Chondrocyte (in vitro differentiated cells): ENCODE results near the gene PHACTR1. TPM values are rescaled to one million over a fixed set of nuclear protein-coding genes. Genes with fewer than 3 reads are reported as not detected.

ENCODE experiments used
- DNase-seq: peaks from one replicate; pipeline ENCODE4 v3.0.0; 2021; ENCODE audit warnings: mixed read lengths, low spot score
- H3K27ac Mint-ChIP-seq: one replicate; pipeline ENCODE4 v1.8.0; 2021; ENCODE audit warnings: mild to moderate bottlenecking, moderate library complexity, mixed read lengths; ENCODE audit not compliant: unreplicated experiment
- H3K27me3 Mint-ChIP-seq: 2 replicates; pipeline ENCODE4 v1.8.0; 2021; ENCODE audit warnings: low read depth, mixed read lengths
- H3K36me3 Mint-ChIP-seq: 2 replicates; pipeline ENCODE4 v1.8.0; 2021; ENCODE audit warnings: low read depth, mixed read lengths
- H3K4me1 Mint-ChIP-seq: 2 replicates; pipeline ENCODE4 v1.8.0; 2021; ENCODE audit warnings: low read depth, mild to moderate bottlenecking, mixed read lengths
- H3K4me3 Mint-ChIP-seq: one replicate; pipeline ENCODE4 v1.8.0; 2021; ENCODE audit warnings: mild to moderate bottlenecking, moderate library complexity, mixed read lengths; ENCODE audit not compliant: unreplicated experiment
- H3K9me3 Mint-ChIP-seq: 2 replicates; pipeline ENCODE4 v1.8.0; 2021; ENCODE audit warnings: low read depth, mixed read lengths
- total RNA-seq: library from RNA; stranded (reverse); gene quantifications from 3 replicates; pipeline ENCODE4 v1.2.1, GENCODE V29; 2021
- TF ChIP-seq, protein P1 (sequence below): fragments of 200-600 bp; sonication (generic); IDR thresholded peaks from 2 replicates; pipeline ENCODE4 v1.5.0; 2021; ENCODE audit warnings: antibody characterized with exemption, mild to moderate bottlenecking, moderate library complexity

Gene PHACTR1
- total RNA-seq, 1 donor from 2014 or later, result 2.1 TPM

GRCh38 chr6:13336553-13336952 lies 620.0 kb downstream of the PHACTR1 start:
- Mint-ChIP-seq H3K4me3 (no peak overlapping the region), H3K9me3 (no peaks in the 10 kb centered on the region), H3K27me3 (peaks cover 3% of the 10 kb centered on the region), H3K36me3 (no peaks in the 10 kb centered on the region), H3K27ac (no peak overlapping the region), H3K4me1 (peaks cover 3% of the 10 kb centered on the region)
- TF ChIP-seq, protein P1, sequence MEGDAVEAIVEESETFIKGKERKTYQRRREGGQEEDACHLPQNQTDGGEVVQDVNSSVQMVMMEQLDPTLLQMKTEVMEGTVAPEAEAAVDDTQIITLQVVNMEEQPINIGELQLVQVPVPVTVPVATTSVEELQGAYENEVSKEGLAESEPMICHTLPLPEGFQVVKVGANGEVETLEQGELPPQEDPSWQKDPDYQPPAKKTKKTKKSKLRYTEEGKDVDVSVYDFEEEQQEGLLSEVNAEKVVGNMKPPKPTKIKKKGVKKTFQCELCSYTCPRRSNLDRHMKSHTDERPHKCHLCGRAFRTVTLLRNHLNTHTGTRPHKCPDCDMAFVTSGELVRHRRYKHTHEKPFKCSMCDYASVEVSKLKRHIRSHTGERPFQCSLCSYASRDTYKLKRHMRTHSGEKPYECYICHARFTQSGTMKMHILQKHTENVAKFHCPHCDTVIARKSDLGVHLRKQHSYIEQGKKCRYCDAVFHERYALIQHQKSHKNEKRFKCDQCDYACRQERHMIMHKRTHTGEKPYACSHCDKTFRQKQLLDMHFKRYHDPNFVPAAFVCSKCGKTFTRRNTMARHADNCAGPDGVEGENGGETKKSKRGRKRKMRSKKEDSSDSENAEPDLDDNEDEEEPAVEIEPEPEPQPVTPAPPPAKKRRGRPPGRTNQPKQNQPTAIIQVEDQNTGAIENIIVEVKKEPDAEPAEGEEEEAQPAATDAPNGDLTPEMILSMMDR, result peak; percentile 95
- no peak for DNase-seq

DNA sequence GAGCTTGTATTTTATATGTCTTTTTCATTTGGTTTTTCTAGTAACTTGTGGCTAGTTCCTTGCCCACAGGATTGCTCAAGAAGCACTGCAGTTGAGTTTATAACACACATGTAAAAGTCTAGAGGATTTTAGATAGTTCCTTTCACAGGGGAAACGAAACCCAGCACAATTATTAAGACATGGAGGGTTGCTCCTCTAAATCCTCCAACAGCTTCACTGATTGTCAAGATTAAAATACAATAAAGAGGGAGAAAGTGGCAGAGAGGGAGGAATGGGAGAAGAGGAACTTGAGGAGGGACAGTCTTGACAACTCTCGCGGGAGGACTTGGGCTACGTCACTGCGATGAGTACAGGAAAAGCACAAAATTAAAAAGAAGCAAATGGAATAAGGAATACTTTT lies 621.5 kb downstream of the PHACTR1 start:
- TF ChIP-seq, protein P1, result no peak
- no peak overlapping the region for H3K27ac Mint-ChIP-seq
- peaks cover 5% of the 10 kb centered on the region for H3K9me3 Mint-ChIP-seq
- peaks cover 3% of the 10 kb centered on the region for H3K4me1 Mint-ChIP-seq
- peaks cover 2% of the 10 kb centered on the region for H3K36me3 Mint-ChIP-seq
- no peak for DNase-seq
- H3K27me3 Mint-ChIP-seq, result peaks cover 3% of the 10 kb centered on the region
- no peak overlapping the region for H3K4me3 Mint-ChIP-seq
